ENCODE measurements around the gene DMRTC2. TPM values are rescaled to one million over a fixed set of nuclear protein-coding genes. Genes with fewer than 3 reads are reported as not detected.

Gene DMRTC2
- polyA plus RNA-seq, 1 donor (not counting 4 experiments of a cell fraction or from before 2014, with no cell fraction given), result not detected

GRCh38 chr19:41796901-41797300 lies 47.9 kb upstream of the DMRTC2 start:
- DNase-seq (ENCODE audit: low read depth, low spot score), result no peak

GRCh38 chr19:41799444-41800000 lies 45.3 kb upstream of the DMRTC2 start:
- Histone ChIP-seq H3K4me1 (ENCODE audit: control insufficient read depth, extremely low read depth, insufficient read depth, low read length) (no peaks in the 10 kb centered on the region), H2AFZ (ENCODE audit: control insufficient read depth, low read length) (no peak overlapping the region), H3K27ac (ENCODE audit: control insufficient read depth, insufficient read depth, low read length) (no peak overlapping the region), H4K20me1 (ENCODE audit: control insufficient read depth, extremely low read depth, insufficient read depth, low read length) (no peaks in the 10 kb centered on the region), H3K9me1 (ENCODE audit: control insufficient read depth, extremely low read depth, insufficient read depth, low read length) (no peaks in the 10 kb centered on the region), H3K9me3 (ENCODE audit: control insufficient read depth, low read depth, low read length) (no peaks in the 10 kb centered on the region), H3K79me2 (ENCODE audit: control insufficient read depth, insufficient read depth, low read length) (no peaks in the 10 kb centered on the region), H3K36me3 (ENCODE audit: control insufficient read depth in 2 of 2, extremely low read depth in 1 of 2, insufficient read depth in 2 of 2, low read length in 2 of 2) (no peaks in the 10 kb centered on the region), H3K4me3 (ENCODE audit: control insufficient read depth in 2 of 3, extremely low read depth in 1 of 3, insufficient read depth in 2 of 3, low read depth in 1 of 3, low read length in 3 of 3) (no peak overlapping the region), H3K4me2 (ENCODE audit: control insufficient read depth, extremely low read depth, insufficient read depth, low read depth, low read length) (no peak overlapping the region), H3K9ac (ENCODE audit: control insufficient read depth, extremely low read depth, insufficient read depth, low read length) (no peak overlapping the region), H3K27me3 (ENCODE audit: control insufficient read depth, extremely low read depth, insufficient read depth, low read length) (peaks cover 7% of the 10 kb centered on the region)
- FAIRE-seq (no peak), DNase-seq (ENCODE audit: low read depth, low spot score) (no peak)
- TF ChIP-seq, protein P1, sequence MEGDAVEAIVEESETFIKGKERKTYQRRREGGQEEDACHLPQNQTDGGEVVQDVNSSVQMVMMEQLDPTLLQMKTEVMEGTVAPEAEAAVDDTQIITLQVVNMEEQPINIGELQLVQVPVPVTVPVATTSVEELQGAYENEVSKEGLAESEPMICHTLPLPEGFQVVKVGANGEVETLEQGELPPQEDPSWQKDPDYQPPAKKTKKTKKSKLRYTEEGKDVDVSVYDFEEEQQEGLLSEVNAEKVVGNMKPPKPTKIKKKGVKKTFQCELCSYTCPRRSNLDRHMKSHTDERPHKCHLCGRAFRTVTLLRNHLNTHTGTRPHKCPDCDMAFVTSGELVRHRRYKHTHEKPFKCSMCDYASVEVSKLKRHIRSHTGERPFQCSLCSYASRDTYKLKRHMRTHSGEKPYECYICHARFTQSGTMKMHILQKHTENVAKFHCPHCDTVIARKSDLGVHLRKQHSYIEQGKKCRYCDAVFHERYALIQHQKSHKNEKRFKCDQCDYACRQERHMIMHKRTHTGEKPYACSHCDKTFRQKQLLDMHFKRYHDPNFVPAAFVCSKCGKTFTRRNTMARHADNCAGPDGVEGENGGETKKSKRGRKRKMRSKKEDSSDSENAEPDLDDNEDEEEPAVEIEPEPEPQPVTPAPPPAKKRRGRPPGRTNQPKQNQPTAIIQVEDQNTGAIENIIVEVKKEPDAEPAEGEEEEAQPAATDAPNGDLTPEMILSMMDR (optimal IDR thresholded peaks at IDR 0.05 in 1 of 3, IDR thresholded peaks at IDR 0.05 in 1 of 3, conservative IDR thresholded peaks at IDR 0.05 in 1 of 3; ENCODE audit: extremely low read depth in 1 of 3, insufficient read depth in 2 of 3, low read length in 3 of 3), result no peak
- TF ChIP-seq EZH2 (IDR thresholded peaks at IDR 0.05; ENCODE audit: low read length), result no peak
- dilution Hi-C loops (cut with MboI; ENCODE audit: extremely low pct_ligation_motif_present, low sequenced_read_pairs), result no loop called here

More at GRCh38 chr19:41796901-41797300, 47.9 kb upstream of the DMRTC2 start:
- no peaks in the 10 kb centered on the region for H3K9me1 ChIP-seq (ENCODE audit: control insufficient read depth, extremely low read depth, insufficient read depth, low read length)
- H3K79me2 ChIP-seq (ENCODE audit: control insufficient read depth, insufficient read depth, low read length), result no peaks in the 10 kb centered on the region
- no peaks in the 10 kb centered on the region for H3K9me3 ChIP-seq (ENCODE audit: control insufficient read depth, low read depth, low read length)
- H3K27me3 ChIP-seq (ENCODE audit: control insufficient read depth, extremely low read depth, insufficient read depth, low read length), result peaks cover 19% of the 10 kb centered on the region
- TF ChIP-seq, protein P1 (optimal IDR thresholded peaks at IDR 0.05 in 1 of 3, IDR thresholded peaks at IDR 0.05 in 1 of 3, conservative IDR thresholded peaks at IDR 0.05 in 1 of 3; ENCODE audit: extremely low read depth in 1 of 3, insufficient read depth in 2 of 3, low read length in 3 of 3), result no peak
- no peak for TF ChIP-seq EZH2 (IDR thresholded peaks at IDR 0.05; ENCODE audit: low read length)
- no peaks in the 10 kb centered on the region for H4K20me1 ChIP-seq (ENCODE audit: control insufficient read depth, extremely low read depth, insufficient read depth, low read length)
- no peak overlapping the region for H3K4me2 ChIP-seq (ENCODE audit: control insufficient read depth, extremely low read depth, insufficient read depth, low read depth, low read length)
- H2AFZ ChIP-seq (ENCODE audit: control insufficient read depth, low read length), result no peak overlapping the region
- H3K36me3 ChIP-seq (ENCODE audit: control insufficient read depth in 2 of 2, extremely low read depth in 1 of 2, insufficient read depth in 2 of 2, low read length in 2 of 2), result no peaks in the 10 kb centered on the region
- no peaks in the 10 kb centered on the region for H3K4me1 ChIP-seq (ENCODE audit: control insufficient read depth, extremely low read depth, insufficient read depth, low read length)
- no peak for FAIRE-seq
- H3K9ac ChIP-seq (ENCODE audit: control insufficient read depth, extremely low read depth, insufficient read depth, low read length), result no peak overlapping the region
- no peak overlapping the region for H3K4me3 ChIP-seq (ENCODE audit: control insufficient read depth in 2 of 3, extremely low read depth in 1 of 3, insufficient read depth in 2 of 3, low read depth in 1 of 3, low read length in 3 of 3)
- no peak overlapping the region for H3K27ac ChIP-seq (ENCODE audit: control insufficient read depth, insufficient read depth, low read length)
- dilution Hi-C loops (cut with MboI; ENCODE audit: extremely low pct_ligation_motif_present, low sequenced_read_pairs), result no loop called here

Measured in keratinocyte (primary cell).